SH-SY5Y (cell line): ENCODE data around the gene UBE2F.

Experiments
- GATA2 ChIP-seq: IDR thresholded peaks from 2 replicates; pipeline ENCODE4 v1.6.1; 2011; ENCODE audit warnings: mild to moderate bottlenecking, low read depth, low read length
- GATA3 ChIP-seq: IDR thresholded peaks from 2 replicates; pipeline ENCODE4 v1.6.1; 2011; ENCODE audit warnings: low read depth, mild to moderate bottlenecking, low read length, moderate library complexity

DNA sequence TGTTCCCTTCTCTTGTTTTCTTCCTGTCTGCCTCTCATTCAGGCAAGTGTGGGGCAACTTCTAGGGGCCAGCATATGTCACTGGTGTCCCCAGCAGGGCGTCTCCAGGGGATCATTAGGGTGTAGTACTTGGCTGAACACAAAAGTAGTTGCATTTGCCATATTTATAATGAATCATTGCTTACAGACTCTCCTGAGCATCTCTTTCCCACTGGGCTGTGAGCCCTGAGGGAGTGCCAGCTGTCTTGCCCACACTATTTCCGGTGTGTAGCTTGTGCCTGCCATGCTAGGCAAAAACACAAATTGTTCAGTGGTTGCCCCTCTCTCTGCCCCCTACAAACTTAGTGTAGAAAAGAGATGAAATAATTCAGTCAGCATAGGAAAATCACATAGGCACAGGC, 53.1 kb downstream of the UBE2F start:
- TF ChIP-seq GATA2 (no peak), GATA3 (no peak)
